Measurements from ENCODE around the gene ACTN3. TPM values are rescaled to one million over a fixed set of nuclear protein-coding genes. Genes with fewer than 3 reads are reported as not detected.

ACTN3 gene
- total RNA-seq, 1 donor from 2014 or later: 0.07 TPM

DNA sequence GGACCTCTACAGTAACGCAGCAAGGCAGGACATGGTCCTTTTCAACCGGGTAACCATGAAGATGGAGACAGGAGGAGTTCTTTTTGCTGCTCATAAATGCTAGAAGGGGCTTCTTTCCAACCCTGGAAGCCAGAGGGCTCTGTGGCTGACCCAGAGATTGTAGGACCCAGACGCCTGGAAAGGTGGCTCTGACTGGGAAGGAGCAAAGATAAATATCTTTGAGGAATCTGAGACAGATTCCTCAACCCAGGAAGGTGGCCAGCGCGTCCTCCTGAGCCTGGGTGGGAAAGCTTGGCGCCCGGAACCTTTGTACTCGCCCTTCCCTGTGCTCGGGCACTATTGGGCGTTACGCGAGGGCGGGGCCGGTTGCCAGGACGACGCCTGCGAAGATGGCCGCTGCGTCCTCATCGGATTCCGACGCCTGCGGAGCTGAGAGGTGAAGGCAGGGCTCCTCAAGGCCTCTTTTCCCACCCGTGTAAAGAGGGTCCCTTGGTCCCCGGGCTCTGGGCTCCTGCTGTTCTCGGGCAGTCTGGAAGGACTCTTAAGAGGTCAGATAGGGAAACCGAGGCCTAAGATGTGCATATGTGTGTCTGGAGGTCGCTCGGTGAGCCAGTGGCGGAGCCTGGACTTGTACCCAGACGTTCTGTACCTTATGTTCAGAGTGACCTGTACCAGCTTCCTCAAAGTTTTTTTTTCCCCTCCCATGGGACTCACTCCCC lies 36.3 kb upstream of the ACTN3 start, which contains the start of gene BBS1:
BBS1 (plus strand) TSS at position 365 of the 719 bp plus-strand sequence; CDS start at position 390, 25 bp downstream.
- TF ChIP-seq, protein P1, sequence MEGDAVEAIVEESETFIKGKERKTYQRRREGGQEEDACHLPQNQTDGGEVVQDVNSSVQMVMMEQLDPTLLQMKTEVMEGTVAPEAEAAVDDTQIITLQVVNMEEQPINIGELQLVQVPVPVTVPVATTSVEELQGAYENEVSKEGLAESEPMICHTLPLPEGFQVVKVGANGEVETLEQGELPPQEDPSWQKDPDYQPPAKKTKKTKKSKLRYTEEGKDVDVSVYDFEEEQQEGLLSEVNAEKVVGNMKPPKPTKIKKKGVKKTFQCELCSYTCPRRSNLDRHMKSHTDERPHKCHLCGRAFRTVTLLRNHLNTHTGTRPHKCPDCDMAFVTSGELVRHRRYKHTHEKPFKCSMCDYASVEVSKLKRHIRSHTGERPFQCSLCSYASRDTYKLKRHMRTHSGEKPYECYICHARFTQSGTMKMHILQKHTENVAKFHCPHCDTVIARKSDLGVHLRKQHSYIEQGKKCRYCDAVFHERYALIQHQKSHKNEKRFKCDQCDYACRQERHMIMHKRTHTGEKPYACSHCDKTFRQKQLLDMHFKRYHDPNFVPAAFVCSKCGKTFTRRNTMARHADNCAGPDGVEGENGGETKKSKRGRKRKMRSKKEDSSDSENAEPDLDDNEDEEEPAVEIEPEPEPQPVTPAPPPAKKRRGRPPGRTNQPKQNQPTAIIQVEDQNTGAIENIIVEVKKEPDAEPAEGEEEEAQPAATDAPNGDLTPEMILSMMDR (IDR thresholded peaks at IDR 0.05): peak; percentile 2
- DNase-seq (ENCODE audit: low spot score): peak; percentile 96
- Mint-ChIP-seq H3K4me3 (ENCODE audit: unreplicated experiment) (peak within 1 kb of the TSS; percentile 96), H3K9me3 (ENCODE audit: low read depth) (no peaks in the 10 kb centered on the region), H3K36me3 (ENCODE audit: low read depth) (peaks cover 10% of the 10 kb centered on the region), H3K4me1 (ENCODE audit: low read depth) (peaks cover 12% of the 10 kb centered on the region), H3K27ac (ENCODE audit: unreplicated experiment) (peak within 1 kb of the TSS; percentile 82), H3K27me3 (ENCODE audit: low read depth) (no peaks in the 10 kb centered on the region)

DNA sequence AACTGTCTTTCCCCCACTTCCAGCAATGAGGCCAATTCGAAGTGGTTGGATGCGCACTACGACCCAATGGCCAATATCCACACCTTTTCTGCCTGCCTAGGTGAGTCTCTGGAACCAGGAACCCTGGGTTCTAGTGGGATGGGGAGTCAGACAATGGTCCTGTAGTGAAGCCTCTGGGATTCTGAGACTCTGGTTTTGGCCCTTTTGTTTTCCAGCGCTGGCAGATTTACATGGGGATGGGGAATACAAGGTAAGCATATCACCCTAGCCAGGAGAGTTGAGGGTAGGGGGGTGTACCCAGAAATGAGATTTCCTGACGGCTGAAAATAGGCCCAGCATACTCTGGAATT lies 35.7 kb upstream of the ACTN3 start:
- Mint-ChIP-seq H3K27me3 (ENCODE audit: low read depth) (no peaks in the 10 kb centered on the region), H3K4me3 (ENCODE audit: unreplicated experiment) (peak overlapping the region; percentile 96), H3K36me3 (ENCODE audit: low read depth) (peaks cover 10% of the 10 kb centered on the region), H3K27ac (ENCODE audit: unreplicated experiment) (peak overlapping the region; percentile 82), H3K9me3 (ENCODE audit: low read depth) (no peaks in the 10 kb centered on the region), H3K4me1 (ENCODE audit: low read depth) (peaks cover 12% of the 10 kb centered on the region)
- TF ChIP-seq, protein P1 (IDR thresholded peaks at IDR 0.05): no peak
- no peak for DNase-seq (ENCODE audit: low spot score)

DNA sequence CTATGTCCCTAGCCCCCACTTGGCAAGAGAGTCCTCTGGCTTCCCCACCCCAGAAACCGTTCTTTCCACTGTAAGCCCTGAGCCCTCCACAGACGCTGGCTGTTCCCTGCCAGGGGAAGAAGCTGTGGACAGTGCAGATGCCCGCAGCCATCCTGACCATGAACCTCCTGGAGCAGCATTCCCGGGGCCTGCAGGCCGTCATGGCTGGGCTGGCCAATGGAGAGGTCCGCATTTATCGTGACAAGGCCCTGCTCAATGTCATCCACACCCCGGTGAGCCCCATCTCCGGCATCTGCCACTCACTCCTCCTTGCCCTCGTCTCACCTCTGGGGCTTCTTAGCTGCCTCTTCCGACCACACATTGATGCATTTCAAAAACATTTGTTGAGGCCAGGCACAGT lies 23.1 kb upstream of the ACTN3 start:
- H3K27ac Mint-ChIP-seq (ENCODE audit: unreplicated experiment): no peak overlapping the region
- TF ChIP-seq, protein P1 (IDR thresholded peaks at IDR 0.05): no peak
- DNase-seq (ENCODE audit: low spot score): no peak
- H3K9me3 Mint-ChIP-seq (ENCODE audit: low read depth): no peaks in the 10 kb centered on the region
- no peak overlapping the region for H3K4me3 Mint-ChIP-seq (ENCODE audit: unreplicated experiment)
- no peaks in the 10 kb centered on the region for H3K27me3 Mint-ChIP-seq (ENCODE audit: low read depth)
- peaks cover 22% of the 10 kb centered on the region for H3K36me3 Mint-ChIP-seq (ENCODE audit: low read depth)
- no peaks in the 10 kb centered on the region for H3K4me1 Mint-ChIP-seq (ENCODE audit: low read depth)

DNA sequence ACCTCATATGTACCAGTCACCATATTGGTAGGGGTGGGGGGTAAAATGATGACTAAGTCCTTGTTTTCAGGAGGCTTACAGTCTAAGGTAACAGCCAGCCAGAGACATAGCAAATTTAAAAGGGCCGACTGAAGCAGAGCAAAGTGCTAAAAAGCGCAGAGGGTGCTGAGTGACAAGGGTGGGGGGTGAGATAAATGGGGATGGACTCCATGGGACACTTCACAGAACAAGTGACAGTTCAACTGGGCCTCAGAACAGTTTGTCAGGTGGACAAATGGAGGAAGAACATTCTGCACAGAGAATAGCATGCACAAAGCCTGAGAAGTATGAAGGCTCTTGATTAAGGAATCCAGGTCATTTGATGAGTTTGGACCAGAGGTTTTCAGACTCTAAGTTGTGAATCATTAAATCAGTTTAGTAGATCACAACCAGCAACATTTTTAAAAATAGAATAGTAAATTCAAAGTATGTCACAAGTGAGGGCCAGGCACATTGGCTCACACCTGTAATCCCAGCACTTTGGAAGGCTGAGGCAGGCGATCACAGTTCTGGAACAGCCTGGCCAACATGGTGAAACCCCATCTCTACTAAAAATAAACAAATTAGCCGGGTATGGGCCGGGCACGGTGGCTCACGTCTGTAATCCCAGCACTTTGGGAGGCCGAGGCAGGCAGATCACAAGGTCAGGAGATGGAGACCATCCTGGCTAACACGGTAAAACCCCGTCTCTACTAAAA lies 22.2 kb upstream of the ACTN3 start:
- Mint-ChIP-seq H3K36me3 (ENCODE audit: low read depth) (peaks cover 22% of the 10 kb centered on the region), H3K4me1 (ENCODE audit: low read depth) (no peaks in the 10 kb centered on the region), H3K9me3 (ENCODE audit: low read depth) (no peaks in the 10 kb centered on the region), H3K4me3 (ENCODE audit: unreplicated experiment) (no peak overlapping the region), H3K27me3 (ENCODE audit: low read depth) (no peaks in the 10 kb centered on the region), H3K27ac (ENCODE audit: unreplicated experiment) (no peak overlapping the region)
- TF ChIP-seq, protein P1 (IDR thresholded peaks at IDR 0.05): no peak
- no peak for DNase-seq (ENCODE audit: low spot score)

DNA sequence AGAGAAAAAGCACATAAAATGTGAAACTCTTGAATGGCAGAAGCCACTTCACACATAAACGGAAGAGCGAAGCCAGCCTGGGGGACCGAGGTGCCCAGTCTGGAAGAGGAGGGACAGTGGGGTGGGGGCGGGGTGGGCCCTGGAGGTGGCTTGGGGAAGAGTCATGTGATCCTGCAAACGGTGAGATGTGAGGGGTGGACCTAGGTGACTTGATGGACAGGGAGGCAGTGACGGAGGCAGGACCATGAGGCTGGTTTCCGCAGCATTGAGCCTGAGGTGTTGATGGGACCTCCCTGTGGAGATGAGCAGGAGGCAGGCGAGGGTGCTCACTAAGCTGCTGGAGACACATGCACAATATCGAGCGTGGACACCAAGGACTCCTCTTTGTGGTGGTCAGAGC lies 17.6 kb upstream of the ACTN3 start:
- Mint-ChIP-seq H3K4me3 (ENCODE audit: unreplicated experiment) (no peak overlapping the region), H3K36me3 (ENCODE audit: low read depth) (peaks cover 5% of the 10 kb centered on the region), H3K27ac (ENCODE audit: unreplicated experiment) (no peak overlapping the region), H3K9me3 (ENCODE audit: low read depth) (no peaks in the 10 kb centered on the region), H3K27me3 (ENCODE audit: low read depth) (no peaks in the 10 kb centered on the region), H3K4me1 (ENCODE audit: low read depth) (no peaks in the 10 kb centered on the region)
- no peak for DNase-seq (ENCODE audit: low spot score)
- TF ChIP-seq, protein P1 (IDR thresholded peaks at IDR 0.05): no peak
